A673 (cell line): ENCODE measurements around the gene HYAL2.

Experiments used
- EZH2 ChIP-seq: fragments of 200-600 bp; sonication (generic); IDR thresholded peaks from 2 replicates; pipeline ENCODE4 v1.6.1; 2017; ENCODE audit warnings: borderline replicate concordance, low read depth, mild to moderate bottlenecking, mixed read lengths, antibody characterized with exemption, low read length; ENCODE audit not compliant: poor library complexity, severe bottlenecking
- TF ChIP-seq, protein P1 (sequence below): fragments of 300-800, 200-600 bp; sonication (generic); conservative IDR thresholded peaks from 2 replicates; pipeline ENCODE4 v1.5.1; 2017; ENCODE audit warnings: low read depth, mild to moderate bottlenecking, antibody characterized with exemption, low read length, moderate library complexity, mixed read lengths

DNA sequence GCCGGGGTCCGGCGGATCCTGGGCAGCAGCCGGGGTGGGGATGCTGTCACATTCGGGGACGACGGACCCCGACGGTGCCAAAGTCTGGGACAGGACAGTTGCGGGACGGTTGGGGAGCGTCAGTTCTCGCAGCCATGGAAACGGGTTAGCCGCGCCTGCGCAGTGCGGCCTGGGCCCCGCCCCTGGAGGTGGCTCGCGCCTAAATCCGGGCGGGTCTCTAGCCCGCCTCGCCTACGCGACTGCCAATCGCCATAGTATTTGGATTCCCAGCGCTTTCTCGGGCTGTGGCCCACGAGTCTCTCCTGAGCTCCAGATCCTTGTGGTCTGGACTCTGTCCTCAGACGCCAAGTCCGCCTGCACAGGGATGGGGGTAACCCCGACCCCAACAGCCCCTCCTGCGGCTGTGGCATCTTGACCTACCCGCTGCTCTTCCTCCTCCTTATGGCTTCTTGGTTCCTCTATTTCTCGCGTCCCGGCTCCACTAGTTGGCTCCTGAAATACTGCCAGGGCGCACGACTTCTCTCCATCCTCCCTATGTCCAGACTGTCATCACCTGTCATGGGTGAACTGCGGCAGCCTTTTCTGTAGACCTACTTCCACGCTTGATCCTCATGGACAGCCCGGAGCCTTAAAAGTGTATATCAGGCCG lies 23.2 kb upstream of the HYAL2 start, which contains the start of gene ZMYND10:
- TF ChIP-seq, protein P1, sequence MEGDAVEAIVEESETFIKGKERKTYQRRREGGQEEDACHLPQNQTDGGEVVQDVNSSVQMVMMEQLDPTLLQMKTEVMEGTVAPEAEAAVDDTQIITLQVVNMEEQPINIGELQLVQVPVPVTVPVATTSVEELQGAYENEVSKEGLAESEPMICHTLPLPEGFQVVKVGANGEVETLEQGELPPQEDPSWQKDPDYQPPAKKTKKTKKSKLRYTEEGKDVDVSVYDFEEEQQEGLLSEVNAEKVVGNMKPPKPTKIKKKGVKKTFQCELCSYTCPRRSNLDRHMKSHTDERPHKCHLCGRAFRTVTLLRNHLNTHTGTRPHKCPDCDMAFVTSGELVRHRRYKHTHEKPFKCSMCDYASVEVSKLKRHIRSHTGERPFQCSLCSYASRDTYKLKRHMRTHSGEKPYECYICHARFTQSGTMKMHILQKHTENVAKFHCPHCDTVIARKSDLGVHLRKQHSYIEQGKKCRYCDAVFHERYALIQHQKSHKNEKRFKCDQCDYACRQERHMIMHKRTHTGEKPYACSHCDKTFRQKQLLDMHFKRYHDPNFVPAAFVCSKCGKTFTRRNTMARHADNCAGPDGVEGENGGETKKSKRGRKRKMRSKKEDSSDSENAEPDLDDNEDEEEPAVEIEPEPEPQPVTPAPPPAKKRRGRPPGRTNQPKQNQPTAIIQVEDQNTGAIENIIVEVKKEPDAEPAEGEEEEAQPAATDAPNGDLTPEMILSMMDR, result no peak
- TF ChIP-seq EZH2, result no peak
